Measurements from ENCODE around the gene RASA3.
"Not testable (repeated sequence)": the region's sequence is repeated elsewhere in the genome, so short reads cannot be mapped to it uniquely, and the experiment has no call there.

RASA3 gene

GRCh38 chr13:114132419-114133121 is at the start of gene RASA3:
Gene RASA3, minus strand, starts transcription at chr13:114132623. Its CDS starts 134 bp downstream, at chr13:114132489.
- DNase-seq (ENCODE audit: low read depth), result no peak

DNA sequence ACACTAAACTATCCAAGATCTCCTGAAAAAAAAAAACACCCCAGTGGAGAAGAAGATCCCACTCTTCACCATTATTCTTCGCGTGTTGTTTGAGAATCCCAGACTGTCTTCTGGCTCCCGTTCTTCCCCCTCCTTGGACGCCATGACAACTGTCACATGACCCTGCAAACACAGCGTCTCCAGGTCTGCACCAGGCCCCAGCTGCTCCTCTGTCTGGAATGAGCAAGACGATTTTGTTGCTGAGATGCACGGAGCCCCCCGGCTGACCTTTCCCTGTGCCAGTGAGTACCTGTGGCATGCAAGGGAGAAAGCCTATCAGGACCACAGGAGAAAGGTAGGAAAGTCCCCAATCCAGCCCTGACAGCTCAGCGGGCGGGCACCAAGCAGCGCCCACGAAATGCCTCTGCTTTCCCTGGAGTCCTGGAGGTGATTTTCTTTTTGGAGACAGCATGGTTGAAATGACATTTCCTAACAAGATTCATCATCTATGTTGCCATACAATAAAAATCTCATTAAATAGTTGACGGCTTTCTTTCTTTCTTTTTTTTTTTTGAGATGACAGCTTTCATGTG is 46.8 kb upstream of the RASA3 start, which contains the start of gene CFAP97D2:
Gene CFAP97D2, plus strand, starts transcription at position 171 of the 572 bp plus-strand sequence. Its CDS starts 74 bp downstream, at position 245.
- no peak for DNase-seq (ENCODE audit: low read depth)

DNA sequence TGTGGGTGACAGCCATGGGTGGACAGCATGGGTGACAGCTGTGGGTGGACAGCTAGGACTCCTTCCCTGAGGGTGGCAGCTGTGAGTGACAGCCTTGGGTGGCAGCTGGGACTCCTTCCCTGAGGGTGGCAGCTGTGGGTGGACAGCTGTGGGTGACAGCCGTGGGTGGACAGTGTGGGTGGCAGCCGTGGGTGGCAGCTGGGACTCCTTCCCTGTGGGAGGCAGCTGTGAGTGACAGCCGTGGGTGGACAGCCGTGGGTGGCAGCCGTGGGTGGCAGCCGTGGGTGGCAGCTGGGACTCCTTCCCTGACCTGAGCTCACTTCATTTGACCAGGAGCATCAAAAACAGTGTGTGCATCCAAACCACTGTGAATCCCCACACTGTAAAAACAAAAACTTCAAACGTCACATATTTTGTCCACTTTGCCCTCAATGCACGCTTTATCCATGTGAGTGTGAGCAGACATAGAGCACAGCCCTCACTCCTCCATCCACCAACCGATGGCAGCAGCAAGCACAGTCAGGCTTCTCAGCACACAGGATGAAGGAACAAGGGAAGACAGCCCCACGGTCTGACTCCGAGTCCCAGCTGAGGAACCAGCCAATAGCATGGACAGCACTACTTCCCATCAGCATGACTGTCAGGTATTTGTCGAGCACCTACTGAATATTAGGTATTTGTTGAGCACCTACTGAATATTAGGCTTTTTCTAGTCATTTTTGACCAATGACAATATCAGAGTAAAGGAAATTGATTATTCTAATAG is 45.0 kb upstream of the RASA3 start:
- no peak for DNase-seq (ENCODE audit: low read depth)

- not testable (repeated sequence) for DNase-seq (ENCODE audit: low read depth)
Observed at GRCh38 chr13:114176359-114176902, 44.0 kb upstream of the RASA3 start.

DNA sequence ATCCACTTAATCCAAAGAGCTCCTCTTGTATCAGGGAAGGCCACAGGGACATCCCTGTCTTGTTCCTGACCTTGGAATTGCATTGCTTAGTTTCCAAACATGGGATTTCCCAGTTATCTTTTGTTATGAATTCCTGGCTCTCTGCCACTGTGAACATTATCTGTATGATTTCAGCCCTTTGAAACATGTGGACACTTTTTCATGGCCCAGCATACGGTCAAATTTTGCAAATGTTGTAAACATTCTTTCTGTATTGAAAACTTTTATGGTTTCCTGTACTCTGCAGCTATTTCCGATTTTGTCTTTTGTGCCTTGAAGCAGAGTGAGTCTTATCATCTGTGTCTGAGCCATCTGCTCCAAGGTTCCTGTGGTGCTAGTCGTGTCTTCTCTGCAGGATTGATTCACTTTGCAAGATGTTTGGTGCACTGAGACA is 42.1 kb upstream of the RASA3 start:
- no peak for DNase-seq (ENCODE audit: low read depth)

DNA sequence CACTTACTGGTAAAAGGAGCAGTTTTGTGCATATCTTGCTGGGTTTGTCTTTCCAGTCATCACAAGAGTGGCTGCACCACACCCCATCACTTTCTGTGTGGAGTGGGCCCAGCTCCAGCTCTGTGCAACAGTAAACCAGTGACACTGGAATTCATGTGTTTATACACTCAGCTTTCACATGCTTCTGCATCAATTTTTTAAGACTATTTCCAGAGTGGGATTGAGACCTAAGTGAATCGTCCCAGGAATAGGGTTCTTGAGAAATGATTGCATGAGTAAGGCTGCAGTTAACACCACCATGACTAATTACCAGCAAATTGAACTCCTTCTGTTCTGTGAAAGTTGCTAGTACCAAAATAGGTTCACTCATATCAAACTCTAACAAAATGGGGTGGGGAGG is 41.3 kb upstream of the RASA3 start:
- no peak for DNase-seq (ENCODE audit: low read depth)

DNA sequence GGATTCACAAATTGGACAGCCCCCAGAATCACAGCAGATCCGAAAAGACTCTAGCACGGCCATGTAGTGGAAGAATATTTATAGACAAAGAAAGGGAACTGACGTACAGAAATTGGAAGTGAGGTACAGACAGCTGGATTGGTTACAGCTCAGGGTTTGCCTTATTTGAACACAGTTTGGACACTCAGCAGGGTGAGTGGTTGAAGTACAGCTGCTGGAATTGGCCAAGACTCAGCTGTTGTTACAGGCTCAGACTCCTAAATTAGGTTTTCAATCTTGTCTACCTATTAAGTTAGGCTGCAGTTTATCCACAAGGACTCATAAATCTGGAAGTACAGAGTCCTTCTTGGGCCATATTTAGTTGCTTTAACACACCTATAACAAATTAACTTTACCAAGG is 40.8 kb upstream of the RASA3 start:
- DNase-seq (ENCODE audit: low read depth), result no peak

- no peak for DNase-seq (ENCODE audit: low read depth)
Observed at GRCh38 chr13:114167885-114168284, 35.5 kb upstream of the RASA3 start.

- no peak for DNase-seq (ENCODE audit: low read depth)
Observed at GRCh38 chr13:114167426-114167825, 35.0 kb upstream of the RASA3 start.

DNA sequence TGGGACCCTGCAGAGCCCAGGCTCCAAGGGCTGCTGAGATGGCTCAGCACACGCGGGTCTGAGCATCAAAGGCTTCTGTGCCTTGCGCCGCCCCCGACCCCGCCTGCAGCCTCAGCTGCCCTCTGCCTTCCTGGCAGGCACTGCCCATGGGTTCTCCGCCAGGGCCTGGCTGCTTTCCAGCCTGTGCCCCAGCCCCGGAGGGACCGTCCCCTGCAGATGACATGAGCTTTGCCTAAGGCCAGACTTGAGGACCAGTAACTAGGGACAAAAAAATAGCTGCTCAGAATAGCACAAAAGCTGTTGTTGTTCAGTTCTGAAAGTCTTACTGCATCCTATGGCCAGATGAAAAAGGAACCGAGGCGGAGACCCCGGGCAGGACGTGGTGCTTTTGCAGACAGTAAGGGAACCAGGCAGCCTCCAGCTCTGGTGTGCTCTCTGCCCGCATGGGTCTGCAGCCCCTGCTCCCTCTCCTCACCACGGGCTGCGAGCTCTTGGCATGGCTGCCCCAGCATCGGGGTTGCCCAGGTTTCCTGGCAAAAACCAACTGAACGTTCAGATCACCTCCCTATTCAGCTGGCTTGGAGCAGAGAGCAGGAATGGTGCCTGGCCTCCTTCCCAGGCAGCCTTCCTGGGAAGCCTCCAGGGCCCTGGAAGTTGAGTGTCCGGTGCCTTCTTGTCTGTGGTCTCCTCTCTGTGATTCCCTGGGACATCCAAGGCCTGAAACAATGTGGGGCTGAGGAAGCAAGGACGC is 34.1 kb upstream of the RASA3 start:
- no peak for DNase-seq (ENCODE audit: low read depth)

DNA sequence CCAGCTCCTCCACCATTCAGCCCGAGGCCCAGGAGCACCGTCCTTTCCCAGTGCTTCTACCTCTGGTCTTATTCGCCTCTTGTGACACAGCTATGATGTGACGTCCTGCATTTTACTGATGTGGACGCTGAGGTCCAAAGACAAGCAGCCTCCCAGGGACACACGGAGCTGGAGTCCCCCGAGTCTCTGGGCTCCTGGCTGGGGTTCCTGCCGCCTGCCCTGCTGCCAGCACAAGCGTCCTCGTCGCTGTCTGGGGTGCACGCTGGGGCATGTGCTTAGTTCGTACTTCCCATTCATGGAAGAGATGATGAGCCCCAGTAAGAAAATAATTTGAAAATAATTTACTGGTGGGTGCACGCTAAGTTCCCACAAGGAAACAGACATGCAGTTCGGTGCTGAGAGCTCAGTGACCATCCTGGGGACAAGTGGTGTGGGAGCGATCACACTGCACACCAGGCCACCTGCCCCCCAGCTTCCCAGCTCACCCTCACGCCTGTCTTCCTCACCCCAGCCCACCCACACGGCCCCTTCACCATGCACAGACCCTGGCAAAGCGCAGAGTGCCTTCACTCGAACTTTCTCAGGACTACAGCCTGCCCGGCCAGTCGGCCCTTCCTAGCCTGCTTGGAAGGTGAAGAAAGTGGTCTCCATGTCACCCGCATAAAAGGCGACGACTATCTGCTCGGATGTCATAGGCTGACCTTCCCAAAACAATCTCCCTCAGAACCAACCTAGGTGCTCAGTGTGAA is 32.4 kb upstream of the RASA3 start:
- no peak for DNase-seq (ENCODE audit: low read depth)

- no peak for DNase-seq (ENCODE audit: low read depth)
Observed at GRCh38 chr13:114164053-114164452, 31.6 kb upstream of the RASA3 start.

DNA sequence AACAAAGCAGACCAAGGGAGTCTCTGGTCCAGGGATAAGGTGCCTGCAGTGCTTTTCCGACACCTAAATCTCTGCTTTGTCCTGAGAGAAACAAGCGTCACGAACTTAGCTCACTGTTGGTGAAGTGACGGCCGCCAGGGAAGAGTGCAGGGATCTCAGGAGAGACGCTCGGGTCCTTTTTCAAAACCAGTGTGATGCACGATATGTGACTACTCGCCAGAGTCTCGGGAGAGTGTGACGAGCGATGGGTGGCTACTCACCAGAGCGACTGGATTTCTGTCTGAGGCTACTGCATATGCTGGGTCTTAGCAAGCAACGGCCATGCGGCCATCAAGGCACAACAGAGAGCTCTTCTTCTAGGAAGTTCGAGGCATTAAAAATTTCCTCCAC is 30.1 kb upstream of the RASA3 start:
- DNase-seq (ENCODE audit: low read depth), result no peak

- no peak for DNase-seq (ENCODE audit: low read depth)
Observed at GRCh38 chr13:114161644-114162532, 29.5 kb upstream of the RASA3 start.

DNA sequence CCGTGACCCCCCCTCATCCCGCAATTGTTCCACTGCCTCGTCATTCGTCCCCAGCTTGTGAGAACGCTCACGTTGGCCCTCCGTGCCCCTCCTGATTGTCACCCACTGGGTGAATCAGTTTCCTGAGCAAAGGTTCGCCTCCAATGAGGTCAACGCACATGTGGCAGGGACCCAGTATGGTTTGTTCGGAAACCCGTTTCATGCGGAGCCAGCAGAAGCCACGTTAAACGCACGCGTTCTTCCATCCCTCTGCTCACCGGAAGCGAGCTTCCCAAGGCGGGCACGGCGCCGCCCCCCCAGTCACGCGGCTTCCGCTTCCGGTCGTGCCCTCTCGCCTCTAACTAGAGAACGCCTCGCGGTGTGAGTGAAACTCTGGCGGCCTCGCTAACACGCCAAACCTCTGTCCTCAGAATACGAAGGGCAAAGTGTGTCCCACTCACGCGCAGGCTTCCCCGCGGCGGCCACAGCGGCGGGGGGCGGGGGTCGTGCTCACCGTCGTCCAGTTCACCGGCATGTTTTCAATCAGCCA is 28.7 kb upstream of the RASA3 start:
- DNase-seq (ENCODE audit: low read depth), result no peak

- not testable (repeated sequence) for DNase-seq (ENCODE audit: low read depth)
Observed at GRCh38 chr13:114158869-114159666, 26.6 kb upstream of the RASA3 start.

- DNase-seq (ENCODE audit: low read depth), result no peak
Observed at GRCh38 chr13:114157869-114158495, 25.6 kb upstream of the RASA3 start.

Measured in HS-27A (cell line).